A549 treated with dexamethasone at 1 μM for 4 hours (cell line): ENCODE data around the gene STAC2. TPM values are rescaled to one million over a fixed set of nuclear protein-coding genes. Genes with fewer than 3 reads are reported as not detected.

ENCODE experiments used
- total RNA-seq: library from RNA; stranded (reverse); fragments of 200-300 nt; extraction: Qiagen RNA extraction; gene quantifications from 5 replicates; pipeline ENCODE4 v1.2.3, GENCODE V29; 2022

STAC2 gene, protein sequence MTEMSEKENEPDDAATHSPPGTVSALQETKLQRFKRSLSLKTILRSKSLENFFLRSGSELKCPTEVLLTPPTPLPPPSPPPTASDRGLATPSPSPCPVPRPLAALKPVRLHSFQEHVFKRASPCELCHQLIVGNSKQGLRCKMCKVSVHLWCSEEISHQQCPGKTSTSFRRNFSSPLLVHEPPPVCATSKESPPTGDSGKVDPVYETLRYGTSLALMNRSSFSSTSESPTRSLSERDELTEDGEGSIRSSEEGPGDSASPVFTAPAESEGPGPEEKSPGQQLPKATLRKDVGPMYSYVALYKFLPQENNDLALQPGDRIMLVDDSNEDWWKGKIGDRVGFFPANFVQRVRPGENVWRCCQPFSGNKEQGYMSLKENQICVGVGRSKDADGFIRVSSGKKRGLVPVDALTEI
- total RNA-seq: 4.0 to 7.1 TPM (median 6.9 TPM) in 5 replicates

DNA sequence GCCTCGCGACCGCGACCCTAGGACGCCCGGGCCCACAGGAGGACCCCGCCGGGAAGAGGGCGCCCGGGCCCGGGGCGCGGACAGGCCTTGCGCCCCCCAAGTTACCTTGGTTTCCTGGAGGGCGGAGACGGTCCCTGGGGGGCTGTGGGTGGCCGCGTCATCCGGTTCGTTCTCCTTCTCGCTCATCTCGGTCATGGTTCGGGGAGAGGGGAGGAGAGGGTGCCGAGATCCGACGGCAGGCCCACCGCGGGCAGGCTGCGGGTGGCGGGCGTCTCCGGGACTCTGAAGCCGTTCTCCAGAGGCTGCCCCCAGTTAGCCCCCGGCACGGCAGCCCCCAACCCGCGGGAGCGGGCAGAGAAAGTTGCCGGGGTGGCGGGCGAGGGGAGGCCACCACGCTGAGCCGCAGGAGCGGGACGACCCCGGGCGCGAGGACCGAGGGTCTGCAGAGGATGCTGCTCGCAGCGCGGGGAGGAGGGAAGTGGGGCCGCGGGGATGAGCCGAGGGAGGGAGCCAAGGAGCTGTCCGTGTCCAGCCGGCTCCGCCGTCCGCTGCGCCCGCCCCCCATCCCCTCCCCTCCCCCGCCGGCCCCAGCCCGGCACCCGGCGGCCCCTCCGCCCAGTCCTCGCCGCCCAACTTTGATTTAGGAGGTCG lies at the start of gene STAC2:
STAC2 (minus strand) TSS at position 638 of the 651 bp plus-strand sequence; CDS start at position 195, 443 bp downstream.

DNA sequence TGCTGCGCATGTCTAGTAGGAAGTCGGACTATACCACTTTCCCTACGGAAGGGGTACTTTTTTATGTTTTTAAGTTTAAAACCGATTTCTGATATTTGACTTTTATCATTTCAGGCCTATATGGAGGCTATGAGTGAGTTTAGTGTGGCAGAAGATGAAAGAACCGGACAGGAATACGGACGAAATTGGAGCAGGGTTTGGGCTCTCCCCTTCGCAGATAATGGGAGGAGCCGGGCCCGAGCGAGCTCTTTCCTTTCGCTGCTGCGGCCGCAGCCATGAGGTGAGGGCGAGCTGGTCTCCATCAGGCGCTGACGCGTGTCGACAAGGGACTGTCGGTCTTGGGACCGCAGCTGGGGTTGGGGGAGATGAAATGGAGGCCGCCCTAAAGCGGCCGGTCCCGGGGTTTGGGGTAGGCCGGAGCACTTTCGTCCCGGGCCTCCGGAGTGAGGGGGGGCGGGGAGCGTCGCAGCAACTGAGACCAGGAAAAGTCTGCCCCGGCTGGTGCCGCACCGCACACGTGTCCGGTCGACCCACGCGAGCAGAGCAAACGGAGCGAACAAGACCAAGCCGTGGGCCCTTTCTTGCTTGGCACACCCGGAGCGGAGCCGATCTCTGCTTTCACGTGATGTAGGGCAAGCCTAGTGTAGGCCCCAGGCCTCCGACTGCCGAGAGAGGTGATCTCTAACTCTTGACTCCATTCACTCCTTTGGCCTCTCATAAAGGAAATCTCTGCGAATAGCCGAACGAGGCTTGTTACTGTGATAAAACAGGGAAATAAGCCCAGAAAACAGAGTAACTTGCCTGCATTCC lies 25.5 kb downstream of the STAC2 start, which contains the start of gene RPL19:
RPL19 (plus strand) TSS at position 214 of the 810 bp plus-strand sequence; CDS start at position 276, 62 bp downstream.

DNA sequence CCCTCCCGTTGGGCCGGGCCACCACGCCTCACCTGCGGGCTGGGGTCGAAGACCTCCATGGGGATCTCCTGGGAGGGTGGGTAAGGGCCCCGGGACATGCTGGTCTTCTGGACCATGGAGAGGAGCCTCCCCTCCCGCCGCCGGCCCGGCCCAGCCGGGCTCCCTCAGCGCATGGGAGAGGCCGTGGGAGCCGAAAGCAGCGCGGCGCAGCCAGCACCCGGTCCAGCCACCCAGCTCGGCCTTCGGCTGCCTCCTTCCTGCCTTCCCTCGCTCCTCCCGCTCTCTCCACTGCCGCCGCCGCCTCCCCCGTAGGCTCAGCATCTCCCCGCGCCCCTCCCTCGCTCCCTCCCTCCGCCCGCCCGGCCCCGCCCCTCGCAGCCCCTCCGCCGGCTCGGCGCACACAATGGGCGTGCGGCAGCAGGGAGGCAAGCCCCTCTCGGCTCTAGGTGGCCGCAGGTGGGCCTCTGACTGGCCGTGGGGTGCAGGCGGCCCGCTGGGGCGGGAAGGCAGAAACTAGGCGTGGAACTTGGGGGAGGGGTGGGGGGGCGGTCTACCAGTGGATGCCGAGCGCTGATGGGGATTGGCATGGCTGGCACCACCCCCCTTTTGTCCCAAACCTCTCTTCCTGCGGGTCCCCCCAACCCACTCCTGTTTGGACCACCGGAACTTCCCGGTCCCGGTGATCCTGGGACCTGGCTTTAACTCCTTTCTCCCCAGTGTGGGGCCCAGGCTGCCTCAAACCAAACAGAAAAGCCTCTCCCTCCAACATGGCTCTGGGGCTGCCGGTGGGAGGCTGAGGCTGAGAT lies 28.2 kb downstream of the STAC2 start, which contains the start of gene CACNB1:
CACNB1 (minus strand) TSS at position 290 of the 806 bp plus-strand sequence; CDS start at position 116, 174 bp downstream.

DNA sequence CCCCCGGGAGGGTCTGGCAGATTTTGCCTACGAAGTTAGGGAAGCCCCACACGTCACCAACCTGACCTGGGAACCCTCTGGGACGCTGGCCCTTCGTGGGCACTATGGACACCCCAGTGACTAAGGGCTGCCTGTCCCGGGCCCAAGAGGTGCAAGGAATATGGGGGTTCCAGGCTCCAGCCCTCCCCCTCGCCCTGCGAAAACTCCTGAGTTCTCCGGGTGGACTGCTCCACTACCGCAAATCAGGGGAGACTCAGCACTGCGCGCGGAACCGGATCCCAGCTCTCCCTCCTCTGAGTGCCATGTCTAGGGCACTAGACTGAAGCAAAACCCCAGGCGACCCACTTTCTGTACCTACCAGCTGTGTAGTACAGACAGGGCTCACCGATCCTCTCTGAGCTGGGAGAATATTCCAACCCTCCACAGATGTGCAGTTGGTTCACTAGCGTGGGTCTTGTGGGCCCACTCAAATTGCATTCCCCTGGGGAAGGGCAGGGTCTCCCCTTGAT lies 59.9 kb downstream of the STAC2 start, which contains the start of gene ARL5C:
ARL5C (minus strand) TSS at position 321 of the 509 bp plus-strand sequence. CDS start 401 bp downstream, outside the sequence.

Other genes with a start within 250 kb of the STAC2 start
- gene PLXDC1, start 74.3 kb downstream of the STAC2 start, total RNA-seq: 0.07 to 0.32 TPM (median 0.18 TPM) in 5 replicates
- gene ARL5C, start 59.8 kb downstream of the STAC2 start, total RNA-seq: not detected in 5 replicates
- gene CACNB1, start 28.3 kb downstream of the STAC2 start, total RNA-seq: 4.1 to 7.1 TPM (median 6.2 TPM) in 5 replicates
- gene RPL19, start 25.7 kb downstream of the STAC2 start, total RNA-seq: 3,906 to 4,297 TPM (median 4,013 TPM) in 5 replicates
- 6.4 to 10.0 TPM (median 8.0 TPM) in 5 replicates for gene FBXL20, start 175.7 kb upstream of the STAC2 start, total RNA-seq
- 26.6 to 41.0 TPM (median 36.5 TPM) in 5 replicates for gene MED1, start 225.3 kb upstream of the STAC2 start, total RNA-seq
- 26.6 to 46.2 TPM (median 41.7 TPM) in 5 replicates for gene CDK12, start 235.5 kb upstream of the STAC2 start, total RNA-seq